ENCODE measurements around the gene CACNA1I. TPM values are rescaled to one million over a fixed set of nuclear protein-coding genes. Genes with fewer than 3 reads are reported as not detected.

The CACNA1I gene
- total RNA-seq, 2 experiments from 2014 or later: 0.07 to 0.09 TPM

GRCh38 chr22:39545386-39546365, 24.9 kb upstream of the CACNA1I start:
- Mint-ChIP-seq H3K9me3 (no peaks in the 10 kb centered on the region), H3K36me3 (ENCODE audit: low read depth) (no peaks in the 10 kb centered on the region), H3K27me3 (peaks cover 28% of the 10 kb centered on the region), H3K4me1 (ENCODE audit: low read depth) (peaks cover 11% of the 10 kb centered on the region), H3K4me3 (no peak overlapping the region), H3K27ac (no peak overlapping the region)
- CTCF ChIA-PET: interaction anchor here (1.1 to 2.4 kb wide), 5 partner anchors 10 to 491 kb away, joined by 3 to 21 read pairs (median 10); no protein-coding TSS in a partner anchor
- DNase-seq: peak; percentile 68
- TF ChIP-seq, protein P1, sequence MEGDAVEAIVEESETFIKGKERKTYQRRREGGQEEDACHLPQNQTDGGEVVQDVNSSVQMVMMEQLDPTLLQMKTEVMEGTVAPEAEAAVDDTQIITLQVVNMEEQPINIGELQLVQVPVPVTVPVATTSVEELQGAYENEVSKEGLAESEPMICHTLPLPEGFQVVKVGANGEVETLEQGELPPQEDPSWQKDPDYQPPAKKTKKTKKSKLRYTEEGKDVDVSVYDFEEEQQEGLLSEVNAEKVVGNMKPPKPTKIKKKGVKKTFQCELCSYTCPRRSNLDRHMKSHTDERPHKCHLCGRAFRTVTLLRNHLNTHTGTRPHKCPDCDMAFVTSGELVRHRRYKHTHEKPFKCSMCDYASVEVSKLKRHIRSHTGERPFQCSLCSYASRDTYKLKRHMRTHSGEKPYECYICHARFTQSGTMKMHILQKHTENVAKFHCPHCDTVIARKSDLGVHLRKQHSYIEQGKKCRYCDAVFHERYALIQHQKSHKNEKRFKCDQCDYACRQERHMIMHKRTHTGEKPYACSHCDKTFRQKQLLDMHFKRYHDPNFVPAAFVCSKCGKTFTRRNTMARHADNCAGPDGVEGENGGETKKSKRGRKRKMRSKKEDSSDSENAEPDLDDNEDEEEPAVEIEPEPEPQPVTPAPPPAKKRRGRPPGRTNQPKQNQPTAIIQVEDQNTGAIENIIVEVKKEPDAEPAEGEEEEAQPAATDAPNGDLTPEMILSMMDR (IDR thresholded peaks at IDR 0.05): no peak
- peak; percentile 69 for ATAC-seq
- intact Hi-C loops (cut with micrococcal nuclease): loop anchor here (10.0 kb wide), 1 partner anchor 69 kb away; no protein-coding TSS in a partner anchor
- POLR2A ChIA-PET: interaction anchor here (0.7 to 0.9 kb wide), 2 partner anchors 124 to 498 kb away, joined by 3 read pairs; no protein-coding TSS in a partner anchor

GRCh38 chr22:39546889-39547586, 23.5 kb upstream of the CACNA1I start:
- CTCF ChIA-PET: interaction anchor here (0.8 to 1.4 kb wide), 2 partner anchors 478 to 488 kb away, joined by 3 to 4 read pairs; no protein-coding TSS in a partner anchor
- POLR2A ChIA-PET: no interaction called here
- Mint-ChIP-seq H3K36me3 (ENCODE audit: low read depth) (no peaks in the 10 kb centered on the region), H3K27me3 (peaks cover 30% of the 10 kb centered on the region), H3K27ac (no peak overlapping the region), H3K9me3 (no peaks in the 10 kb centered on the region), H3K4me1 (ENCODE audit: low read depth) (peaks cover 11% of the 10 kb centered on the region), H3K4me3 (no peak overlapping the region)
- DNase-seq (no peak), ATAC-seq (no peak)
- TF ChIP-seq, protein P1 (IDR thresholded peaks at IDR 0.05): no peak
- intact Hi-C loops (cut with micrococcal nuclease): loop anchor here (10.0 kb wide), 1 partner anchor 68 kb away; no protein-coding TSS in a partner anchor

DNA sequence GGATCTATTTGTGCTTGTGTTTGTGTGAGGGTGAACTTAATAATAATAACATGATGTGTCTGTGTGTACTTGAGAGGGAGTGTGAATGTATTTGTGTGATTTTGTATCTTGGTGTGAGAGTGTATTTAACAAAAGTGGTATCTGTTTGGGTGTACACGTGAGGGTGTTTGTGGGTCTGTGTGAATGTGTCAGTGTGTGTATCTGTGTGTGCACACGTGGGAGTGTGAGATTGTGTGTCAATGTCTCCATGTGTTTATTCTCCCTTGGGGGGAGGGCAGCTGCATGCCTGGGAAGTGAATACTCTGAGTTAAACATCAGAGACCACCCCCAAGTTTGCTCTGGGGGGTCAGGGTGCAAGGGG, 23.0 kb upstream of the CACNA1I start:
- Mint-ChIP-seq H3K4me3 (no peak overlapping the region), H3K36me3 (ENCODE audit: low read depth) (no peaks in the 10 kb centered on the region), H3K9me3 (no peaks in the 10 kb centered on the region), H3K27ac (no peak overlapping the region), H3K4me1 (ENCODE audit: low read depth) (peaks cover 11% of the 10 kb centered on the region), H3K27me3 (peaks cover 28% of the 10 kb centered on the region)
- TF ChIP-seq, protein P1 (IDR thresholded peaks at IDR 0.05): no peak
- intact Hi-C loops (cut with micrococcal nuclease): loop anchor here (10.0 kb wide), 1 partner anchor 67 kb away; no protein-coding TSS in a partner anchor
- CTCF ChIA-PET: interaction anchor here (1.1 kb wide), 1 partner anchor 14 kb away, joined by 4 read pairs; no protein-coding TSS in a partner anchor
- ATAC-seq (no peak), DNase-seq (no peak)
- POLR2A ChIA-PET: no interaction called here

DNA sequence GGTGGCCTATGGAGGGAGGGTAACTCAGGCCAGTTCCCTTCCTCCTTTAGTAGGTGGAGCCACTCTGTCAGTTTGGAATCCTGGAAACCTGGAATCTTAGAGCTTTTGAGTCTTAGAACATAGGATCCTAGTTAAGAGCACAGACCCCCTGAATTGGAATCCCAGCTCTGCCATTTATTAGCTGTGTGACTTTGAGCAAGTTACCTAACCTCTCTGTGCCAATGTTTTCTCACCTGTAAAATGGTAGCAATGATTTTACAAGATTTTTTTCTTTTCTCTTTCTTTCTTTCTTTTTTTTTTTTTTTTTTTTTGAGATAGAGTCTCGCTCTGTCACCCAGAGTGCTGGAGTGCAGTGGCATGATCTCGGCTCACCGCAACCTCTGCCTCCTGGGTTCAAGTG, 17.1 kb upstream of the CACNA1I start:
- DNase-seq (no peak), ATAC-seq (no peak)
- Mint-ChIP-seq H3K27me3 (peaks cover 25% of the 10 kb centered on the region), H3K9me3 (no peaks in the 10 kb centered on the region), H3K4me1 (ENCODE audit: low read depth) (peaks cover 2% of the 10 kb centered on the region), H3K36me3 (ENCODE audit: low read depth) (no peaks in the 10 kb centered on the region), H3K27ac (no peak overlapping the region), H3K4me3 (no peak overlapping the region)
- ChIA-PET POLR2A (no interaction called here), CTCF (interaction anchor here (2.0 kb wide), 1 partner anchor 18 kb away, joined by 11 read pairs; no protein-coding TSS in a partner anchor)
- TF ChIP-seq, protein P1 (IDR thresholded peaks at IDR 0.05): no peak
- intact Hi-C loops (cut with micrococcal nuclease): no loop called here

Measured in activated CD8-positive, alpha-beta T cell treated with anti-CD3 and anti-CD28 coated beads for 36 hours (primary cell).